Skeletal muscle satellite cell (primary cell): ENCODE data around the gene CEBPE.
"Not testable (repeated sequence)": the region's sequence is repeated elsewhere in the genome, so short reads cannot be mapped to it uniquely, and the experiment has no call there.

ENCODE experiments used
- H3K27me3 ChIP-seq: 2 replicates; pipeline ENCODE4 v1.7.0; 2013; ENCODE audit warnings: low read length; ENCODE audit not compliant: control insufficient read depth, insufficient read depth
- H3K36me3 ChIP-seq: 2 replicates; pipeline ENCODE4 v1.7.0; 2013; ENCODE audit warnings: mild to moderate bottlenecking, control low read depth, low read length; ENCODE audit not compliant: insufficient read depth
- H3K4me1 ChIP-seq: 2 replicates; pipeline ENCODE4 v1.7.0; 2013; ENCODE audit warnings: low read length; ENCODE audit not compliant: control insufficient read depth, insufficient read depth
- H3K4me2 ChIP-seq: 2 replicates; pipeline ENCODE4 v1.7.0; 2013; ENCODE audit warnings: mild to moderate bottlenecking, low read length
- H3K4me3 ChIP-seq: 2 replicates; pipeline ENCODE4 v1.7.0; 2013; ENCODE audit warnings: low read length
- H3K9ac ChIP-seq: 2 replicates; pipeline ENCODE4 v1.7.0; 2013; ENCODE audit warnings: mild to moderate bottlenecking, low read depth, low read length, moderate library complexity
- H3K9me3 ChIP-seq: replicated peaks from 2 replicates; pipeline ENCODE4 v1.7.0; 2013; ENCODE audit warnings: mild to moderate bottlenecking, control low read depth, low read length

Gene CEBPE

DNA sequence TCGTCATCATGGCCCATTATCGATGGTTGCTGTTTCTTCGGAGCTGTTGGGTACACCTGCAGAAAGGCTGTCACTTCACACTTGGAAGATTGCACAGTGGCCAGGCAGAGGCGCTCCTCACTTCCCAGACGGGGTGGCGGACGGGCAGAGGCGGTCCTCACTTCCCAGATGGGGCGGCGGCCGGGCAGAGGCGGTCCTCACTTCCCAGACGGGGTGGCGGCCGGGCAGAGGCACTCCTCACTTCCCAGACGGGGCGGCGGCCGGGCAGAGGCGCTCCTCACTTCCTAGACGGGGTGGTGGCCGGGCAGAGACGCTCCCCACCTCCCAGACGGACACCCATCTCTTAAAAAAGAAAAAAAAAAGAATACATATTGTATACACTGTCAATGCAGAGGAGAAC is 10.9 kb downstream of the CEBPE start:
- not testable (repeated sequence) for H3K4me3 ChIP-seq, H3K9ac ChIP-seq, H3K9me3 ChIP-seq, H3K36me3 ChIP-seq, H3K4me1 ChIP-seq, H3K4me2 ChIP-seq
- H3K27me3 ChIP-seq: peaks cover 15% of the 10 kb centered on the region

DNA sequence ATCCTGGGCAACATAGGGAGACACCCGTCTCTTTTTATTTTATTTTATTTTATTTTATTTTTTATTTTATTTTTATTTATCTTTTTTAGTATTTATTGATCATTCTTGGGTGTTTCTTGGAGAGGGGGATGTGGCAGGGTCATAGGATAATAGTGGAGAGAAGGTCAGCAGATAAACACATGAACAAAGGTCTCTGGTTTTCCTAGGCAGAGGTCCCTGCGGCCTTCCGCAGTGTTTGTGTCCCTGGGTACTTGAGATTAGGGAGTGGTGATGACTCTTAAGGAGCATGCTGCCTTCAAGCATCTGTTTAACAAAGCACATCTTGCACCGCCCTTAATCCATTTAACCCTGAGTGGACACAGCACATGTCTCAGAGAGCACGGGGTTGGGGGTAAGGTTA is 11.4 kb downstream of the CEBPE start:
- not testable (repeated sequence) for H3K9ac ChIP-seq, H3K9me3 ChIP-seq, H3K36me3 ChIP-seq, H3K4me1 ChIP-seq, H3K4me2 ChIP-seq, H3K4me3 ChIP-seq
- peaks cover 14% of the 10 kb centered on the region for H3K27me3 ChIP-seq

DNA sequence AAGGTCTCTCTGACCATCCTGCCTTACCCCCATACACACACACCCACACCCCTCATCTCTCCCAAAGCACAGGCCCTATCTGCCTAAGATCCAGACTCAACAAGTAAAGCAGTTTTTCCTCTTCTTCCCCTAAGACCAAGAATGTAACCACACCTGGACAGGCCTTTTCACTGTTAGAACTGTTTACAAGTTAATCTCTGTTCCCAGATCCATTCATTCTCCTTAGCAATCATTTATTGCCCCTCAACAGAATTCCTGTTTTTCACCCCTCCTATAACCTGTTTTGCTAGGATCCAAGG is 12.4 kb downstream of the CEBPE start:
- Histone ChIP-seq H3K9me3 (no peaks in the 10 kb centered on the region), H3K36me3 (no peaks in the 10 kb centered on the region), H3K4me3 (no peak overlapping the region), H3K4me1 (no peaks in the 10 kb centered on the region), H3K4me2 (no peak overlapping the region), H3K9ac (no peak overlapping the region), H3K27me3 (peaks cover 5% of the 10 kb centered on the region)

DNA sequence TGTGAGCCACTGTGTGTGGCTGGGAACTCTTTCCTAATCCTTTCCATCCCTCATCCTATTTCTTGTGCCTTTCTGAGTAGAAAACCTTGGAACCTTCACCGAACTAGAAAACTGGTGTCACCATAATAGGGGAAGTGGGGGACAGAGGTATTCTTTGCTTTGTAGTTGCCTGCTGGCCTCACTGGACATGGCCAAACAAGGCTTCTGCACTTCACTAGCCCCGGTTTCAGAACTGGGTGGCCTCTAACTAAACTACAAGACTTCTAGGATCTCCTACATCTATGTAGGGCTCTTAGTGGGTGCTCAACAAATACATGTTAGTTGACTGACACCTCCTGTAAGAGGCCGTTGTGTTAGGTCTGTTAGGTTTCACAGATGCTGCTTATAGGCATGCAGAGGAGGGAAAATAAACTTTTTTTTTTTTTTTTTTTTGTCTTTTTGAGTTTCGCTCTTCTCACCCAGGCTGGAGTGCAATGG is 13.7 kb downstream of the CEBPE start:
- Histone ChIP-seq H3K4me2 (no peak overlapping the region), H3K9me3 (no peaks in the 10 kb centered on the region), H3K4me1 (no peaks in the 10 kb centered on the region), H3K9ac (no peak overlapping the region), H3K27me3 (no peaks in the 10 kb centered on the region), H3K36me3 (no peaks in the 10 kb centered on the region), H3K4me3 (no peak overlapping the region)

DNA sequence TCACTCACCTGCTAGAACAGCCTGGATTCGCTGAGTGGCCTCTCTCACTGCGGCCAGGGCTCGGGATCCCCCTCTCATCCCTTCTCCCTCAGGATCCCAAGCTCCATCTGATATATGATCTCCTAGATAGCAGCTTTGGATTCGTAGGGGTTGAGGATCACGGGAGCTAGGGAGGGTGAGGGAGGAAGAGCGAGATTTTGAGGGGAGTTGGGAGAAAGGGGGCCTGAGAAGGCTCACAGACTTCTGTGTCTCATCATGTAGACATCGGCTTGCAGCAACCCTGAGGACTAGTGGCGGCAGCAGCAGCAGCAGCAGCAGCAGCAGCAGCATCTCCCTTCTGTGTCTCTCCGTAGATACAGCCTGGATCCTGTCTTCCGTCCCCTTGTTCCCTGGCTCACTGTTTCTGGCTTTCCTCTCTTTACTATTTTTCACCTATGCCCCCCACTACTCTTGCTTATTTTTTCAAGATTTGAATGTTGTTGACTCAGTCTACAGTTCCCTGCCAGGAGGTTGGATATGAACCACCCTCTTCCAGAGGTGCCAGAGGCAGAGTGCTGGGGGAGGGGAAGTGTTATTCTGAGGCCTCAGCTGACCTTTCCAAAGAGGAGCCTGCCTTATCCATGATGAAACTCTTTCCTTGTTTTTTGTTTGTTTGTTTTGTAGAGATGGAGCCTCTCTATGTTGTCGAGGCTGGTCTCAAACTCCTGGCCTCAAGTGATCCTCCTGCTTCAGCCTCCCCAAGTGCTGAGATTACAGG is 14.3 kb downstream of the CEBPE start, which contains the start of gene CIROP:
Gene CIROP (minus strand): TSS at position 399 of the 757 bp plus-strand sequence. CDS start 69 bp downstream, at position 330.
- Histone ChIP-seq H3K9me3 (no peaks in the 10 kb centered on the region), H3K4me1 (no peaks in the 10 kb centered on the region), H3K36me3 (no peaks in the 10 kb centered on the region), H3K27me3 (no peaks in the 10 kb centered on the region), H3K9ac (no peak within 1 kb of the TSS), H3K4me3 (no peak within 1 kb of the TSS), H3K4me2 (no peak within 1 kb of the TSS)

DNA sequence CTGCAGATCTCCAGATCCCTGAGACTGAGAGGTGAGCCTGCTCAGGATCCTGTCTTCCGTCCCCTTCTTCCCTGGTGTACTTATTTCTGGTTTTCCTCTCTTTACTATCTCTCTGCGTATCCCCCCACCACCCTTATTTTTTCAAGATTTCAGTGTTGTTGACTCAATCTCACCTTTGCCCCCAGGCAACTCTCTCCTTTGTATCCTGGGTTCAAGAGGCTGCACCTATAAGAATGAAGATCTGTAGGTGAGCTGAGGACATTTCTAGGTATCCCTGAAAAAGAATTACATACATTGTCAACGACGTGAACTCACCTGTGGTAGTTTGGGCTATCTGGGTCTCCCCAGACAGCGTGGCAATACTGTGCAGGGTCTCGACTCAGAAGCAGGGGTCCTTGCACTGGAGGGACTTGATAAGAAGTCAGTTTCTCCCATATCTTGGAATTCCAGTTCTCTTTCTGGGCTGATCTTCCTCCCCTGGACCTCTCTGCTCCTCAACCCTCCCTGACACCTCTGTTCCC is 14.9 kb downstream of the CEBPE start:
- no peak overlapping the region for H3K4me3 ChIP-seq
- H3K9me3 ChIP-seq: no peaks in the 10 kb centered on the region
- no peak overlapping the region for H3K4me2 ChIP-seq
- H3K9ac ChIP-seq: no peak overlapping the region
- H3K36me3 ChIP-seq: peaks cover 1% of the 10 kb centered on the region
- no peaks in the 10 kb centered on the region for H3K27me3 ChIP-seq
- no peaks in the 10 kb centered on the region for H3K4me1 ChIP-seq

- no peak overlapping the region for H3K4me2 ChIP-seq
- no peak overlapping the region for H3K4me3 ChIP-seq
- no peaks in the 10 kb centered on the region for H3K4me1 ChIP-seq
- H3K9ac ChIP-seq: no peak overlapping the region
- H3K9me3 ChIP-seq: no peaks in the 10 kb centered on the region
- no peaks in the 10 kb centered on the region for H3K27me3 ChIP-seq
- peaks cover 7% of the 10 kb centered on the region for H3K36me3 ChIP-seq
These were observed 15.5 kb downstream of the CEBPE start for GRCh38 chr14:23103581-23103980.

DNA sequence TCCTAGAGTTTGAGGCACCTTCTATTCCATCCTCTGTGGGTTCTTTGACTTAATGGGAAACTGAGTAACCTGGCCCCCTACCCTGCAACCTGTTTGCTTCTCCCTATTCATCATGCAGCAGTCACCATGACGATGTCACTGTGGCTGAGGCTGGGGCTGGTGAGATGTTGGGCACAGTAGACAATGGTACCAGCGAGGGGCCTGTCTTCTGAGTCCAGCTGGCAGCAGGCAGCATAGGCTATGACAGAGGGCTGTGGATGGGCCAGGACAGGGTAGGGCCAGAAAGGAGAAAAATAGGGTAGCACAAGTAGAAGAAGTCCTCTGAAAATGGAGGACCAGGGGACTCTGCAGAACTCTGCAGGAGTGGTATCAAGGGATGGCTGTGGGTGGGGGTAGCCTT is 16.3 kb downstream of the CEBPE start:
- Histone ChIP-seq H3K9me3 (no peaks in the 10 kb centered on the region), H3K9ac (no peak overlapping the region), H3K36me3 (peaks cover 15% of the 10 kb centered on the region), H3K4me1 (peaks cover under 1% of the 10 kb centered on the region), H3K4me3 (no peak overlapping the region), H3K4me2 (no peak overlapping the region), H3K27me3 (no peaks in the 10 kb centered on the region)

DNA sequence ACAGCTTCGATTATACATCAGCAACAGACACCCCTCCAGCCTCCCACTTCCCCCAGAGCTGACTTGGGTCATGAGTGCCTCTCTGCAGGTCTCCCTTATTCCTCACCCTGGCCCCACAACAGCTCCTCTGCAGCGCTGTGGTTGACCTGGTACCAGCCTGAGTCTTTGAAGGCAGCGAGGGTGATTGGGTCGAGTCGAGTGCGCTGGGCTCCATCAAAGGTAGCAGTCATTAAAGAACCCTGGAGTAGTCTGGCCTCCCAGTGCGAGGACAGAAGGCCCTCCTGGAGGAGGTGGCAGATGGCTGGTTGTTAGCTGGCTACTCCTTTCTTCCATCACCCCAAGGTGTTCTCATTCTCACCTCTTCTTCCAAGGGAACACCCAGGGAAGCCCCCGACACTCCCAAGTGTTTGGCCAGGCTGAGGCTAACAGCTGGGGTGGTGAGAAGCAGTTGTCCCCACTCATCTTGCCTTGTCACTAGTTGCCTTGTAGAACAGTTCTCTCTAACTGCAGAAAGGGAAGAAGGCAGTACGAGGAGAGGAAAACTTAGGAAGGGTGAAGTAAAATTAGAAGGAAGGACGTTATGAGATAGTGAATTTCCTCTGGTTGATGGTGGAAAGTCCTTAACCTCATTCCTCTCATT is 16.9 kb downstream of the CEBPE start:
- Histone ChIP-seq H3K4me3 (no peak overlapping the region), H3K27me3 (no peaks in the 10 kb centered on the region), H3K9ac (no peak overlapping the region), H3K36me3 (peaks cover 22% of the 10 kb centered on the region), H3K9me3 (no peaks in the 10 kb centered on the region), H3K4me1 (peaks cover 7% of the 10 kb centered on the region), H3K4me2 (no peak overlapping the region)

GRCh38 chr14:23101213-23101970 is 17.7 kb downstream of the CEBPE start:
- Histone ChIP-seq H3K4me3 (no peak overlapping the region), H3K36me3 (peaks cover 26% of the 10 kb centered on the region), H3K9me3 (no peaks in the 10 kb centered on the region), H3K27me3 (no peaks in the 10 kb centered on the region), H3K9ac (no peak overlapping the region), H3K4me1 (peaks cover 14% of the 10 kb centered on the region), H3K4me2 (no peak overlapping the region)

GRCh38 chr14:23099212-23099861 is 19.7 kb downstream of the CEBPE start:
- H3K36me3 ChIP-seq: peaks cover 26% of the 10 kb centered on the region
- no peak overlapping the region for H3K9ac ChIP-seq
- H3K4me1 ChIP-seq: peaks cover 14% of the 10 kb centered on the region
- H3K27me3 ChIP-seq: no peaks in the 10 kb centered on the region
- H3K4me3 ChIP-seq: no peak overlapping the region
- H3K4me2 ChIP-seq: no peak overlapping the region
- no peaks in the 10 kb centered on the region for H3K9me3 ChIP-seq
